ENCODE data around the gene GNPAT. TPM values are rescaled to one million over a fixed set of nuclear protein-coding genes. Genes with fewer than 3 reads are reported as not detected.
A peak's percentile ranks its signal among the peaks of the same experiment; 100 is the strongest.

The GNPAT gene
- total RNA-seq, 2 experiments from 2014 or later = 38.5 to 45.8 TPM

GRCh38 chr1:231241750-231242149 is 738 bp downstream of the GNPAT start:
- no peaks in the 10 kb centered on the region for H3K27me3 Mint-ChIP-seq
- H3K4me1 Mint-ChIP-seq = peaks cover 55% of the 10 kb centered on the region
- H3K4me3 Mint-ChIP-seq = peak overlapping the region; percentile 94
- H3K36me3 Mint-ChIP-seq = peaks cover 42% of the 10 kb centered on the region
- no peaks in the 10 kb centered on the region for H3K9me3 Mint-ChIP-seq (ENCODE audit: low read depth)
- H3K27ac Mint-ChIP-seq = peak overlapping the region; percentile 92
- peak; percentile 26 for ATAC-seq
- CTCF ChIA-PET = interaction anchor here (0.9 to 1.5 kb wide), 7 partner anchors 16 to 600 kb away, joined by 3 to 6 read pairs (median 3); partner anchors contain the start of gene EXOC8
- peak; percentile 47 for DNase-seq

DNA sequence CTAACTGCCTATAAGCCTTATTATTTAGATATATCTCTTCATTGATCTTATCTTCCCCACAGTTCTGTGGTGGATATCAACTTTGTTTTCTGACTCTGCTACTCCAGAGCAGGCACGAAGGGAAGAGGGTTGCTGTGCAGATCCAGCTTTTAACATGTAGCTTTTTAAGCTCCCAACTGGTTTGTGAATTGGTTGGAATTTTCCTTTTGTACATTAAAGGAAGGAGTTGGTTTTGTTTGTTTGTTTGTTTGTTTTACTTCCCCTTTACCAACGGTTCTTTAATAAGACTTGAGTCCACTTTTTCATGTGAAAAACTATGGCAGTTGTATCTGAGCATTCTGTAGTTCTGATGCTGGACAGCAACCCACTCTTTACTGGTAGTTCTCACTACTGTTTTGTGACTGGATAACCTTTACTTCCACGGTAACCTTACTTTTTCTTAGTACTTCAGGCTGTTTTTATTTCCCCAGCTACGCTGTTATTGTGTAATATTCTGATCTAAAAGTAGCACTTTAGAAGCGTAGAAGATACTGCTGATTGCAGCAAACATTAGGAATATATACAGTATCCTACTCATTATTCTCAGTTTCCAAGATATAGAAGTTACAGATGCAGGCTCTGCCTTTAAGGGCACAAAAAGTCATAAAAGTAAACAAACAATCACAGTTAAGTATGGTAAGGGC is 1.6 kb downstream of the GNPAT start:
- H3K9me3 Mint-ChIP-seq (ENCODE audit: low read depth) = no peaks in the 10 kb centered on the region
- CTCF ChIA-PET = interaction anchor here (0.9 to 1.5 kb wide), 6 partner anchors 15 to 601 kb away, joined by 3 to 6 read pairs (median 3); no protein-coding TSS in a partner anchor
- no peaks in the 10 kb centered on the region for H3K27me3 Mint-ChIP-seq
- peaks cover 49% of the 10 kb centered on the region for H3K4me1 Mint-ChIP-seq
- peaks cover 42% of the 10 kb centered on the region for H3K36me3 Mint-ChIP-seq
- ATAC-seq (no peak), DNase-seq (no peak)
- H3K27ac Mint-ChIP-seq = peak overlapping the region; percentile 92
- peak overlapping the region; percentile 94 for H3K4me3 Mint-ChIP-seq

DNA sequence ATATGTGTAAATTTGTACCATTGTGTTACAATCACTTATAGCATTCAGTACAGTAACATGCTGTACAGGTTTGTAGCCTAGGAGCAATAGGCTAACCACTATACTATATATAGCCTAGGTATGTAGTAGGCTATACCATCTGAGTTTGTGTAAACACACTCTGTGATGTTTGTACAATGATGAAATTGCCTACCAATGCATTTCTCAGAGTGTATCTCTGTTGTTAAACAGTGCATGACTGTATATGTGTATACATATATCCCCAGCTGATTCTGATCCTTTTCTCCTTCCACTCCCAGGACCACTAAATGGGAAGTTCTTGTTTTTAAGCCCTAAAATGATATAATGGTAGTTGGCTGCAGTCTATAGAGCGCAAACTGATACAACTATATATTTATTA is 7.8 kb downstream of the GNPAT start:
- H3K9me3 Mint-ChIP-seq (ENCODE audit: low read depth) = no peaks in the 10 kb centered on the region
- CTCF ChIA-PET = no interaction called here
- DNase-seq (no peak), ATAC-seq (no peak)
- peaks cover 11% of the 10 kb centered on the region for H3K4me1 Mint-ChIP-seq
- no peak overlapping the region for H3K4me3 Mint-ChIP-seq
- H3K36me3 Mint-ChIP-seq = peaks cover 53% of the 10 kb centered on the region
- H3K27me3 Mint-ChIP-seq = no peaks in the 10 kb centered on the region
- no peak overlapping the region for H3K27ac Mint-ChIP-seq

- Mint-ChIP-seq H3K36me3 (peaks cover 64% of the 10 kb centered on the region), H3K27me3 (no peaks in the 10 kb centered on the region), H3K4me3 (no peak overlapping the region), H3K4me1 (peaks cover 2% of the 10 kb centered on the region), H3K27ac (no peak overlapping the region), H3K9me3 (ENCODE audit: low read depth) (peaks cover 14% of the 10 kb centered on the region)
- DNase-seq = no peak
- no peak for ATAC-seq
- CTCF ChIA-PET = no interaction called here
These were observed 11.3 kb downstream of the GNPAT start for GRCh38 chr1:231252336-231252735.

GRCh38 chr1:231260351-231260750 is 19.3 kb downstream of the GNPAT start:
- H3K4me1 Mint-ChIP-seq = no peaks in the 10 kb centered on the region
- CTCF ChIA-PET = no interaction called here
- H3K4me3 Mint-ChIP-seq = no peak overlapping the region
- peaks cover 87% of the 10 kb centered on the region for H3K36me3 Mint-ChIP-seq
- ATAC-seq (no peak), DNase-seq (no peak)
- peaks cover 28% of the 10 kb centered on the region for H3K9me3 Mint-ChIP-seq (ENCODE audit: low read depth)
- H3K27me3 Mint-ChIP-seq = no peaks in the 10 kb centered on the region
- H3K27ac Mint-ChIP-seq = no peak overlapping the region

DNA sequence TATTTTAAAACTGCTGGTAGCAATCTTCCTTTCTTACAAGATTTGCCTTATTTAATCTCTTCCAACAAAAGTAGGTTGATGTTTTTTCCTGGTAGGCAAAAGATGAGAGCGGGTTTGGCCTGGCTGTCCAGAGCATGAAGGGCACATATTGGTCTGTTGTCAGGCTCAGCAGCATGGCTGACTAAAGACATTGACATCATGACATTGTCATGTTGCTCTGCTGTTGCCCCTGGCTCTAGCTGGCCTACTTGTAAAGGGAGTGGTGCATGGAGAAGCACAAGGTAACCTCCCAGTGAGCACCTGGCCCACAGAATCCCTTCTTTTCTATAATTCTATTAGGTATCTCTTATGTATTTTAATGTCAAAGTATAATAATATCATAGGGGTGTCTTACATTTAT is 23.6 kb downstream of the GNPAT start:
- H3K4me1 Mint-ChIP-seq = no peaks in the 10 kb centered on the region
- H3K27me3 Mint-ChIP-seq = no peaks in the 10 kb centered on the region
- DNase-seq (no peak), ATAC-seq (no peak)
- CTCF ChIA-PET = no interaction called here
- H3K4me3 Mint-ChIP-seq = no peak overlapping the region
- H3K27ac Mint-ChIP-seq = no peak overlapping the region
- H3K36me3 Mint-ChIP-seq = peaks cover 82% of the 10 kb centered on the region
- peaks cover 6% of the 10 kb centered on the region for H3K9me3 Mint-ChIP-seq (ENCODE audit: low read depth)

DNA sequence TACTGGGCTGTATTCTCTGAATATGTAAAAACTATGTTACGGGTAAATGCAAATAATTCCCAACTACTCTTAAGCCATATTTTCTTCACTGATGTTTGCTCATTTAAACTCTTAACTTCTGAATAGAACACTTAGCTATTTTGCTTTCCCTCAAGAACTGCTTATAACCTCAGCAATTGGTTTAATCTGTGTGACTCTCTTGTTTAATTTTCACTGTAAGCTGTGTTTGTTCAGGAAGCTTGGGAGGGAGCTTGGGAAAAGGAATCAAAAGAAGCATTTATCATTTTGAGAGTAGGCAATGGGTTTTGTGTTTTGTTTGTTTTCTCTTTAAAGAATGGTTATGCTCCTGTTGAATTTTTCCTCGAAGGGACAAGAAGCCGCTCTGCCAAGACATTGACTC is 24.4 kb downstream of the GNPAT start:
- no peak overlapping the region for H3K4me3 Mint-ChIP-seq
- peaks cover 2% of the 10 kb centered on the region for H3K9me3 Mint-ChIP-seq (ENCODE audit: low read depth)
- no peaks in the 10 kb centered on the region for H3K27me3 Mint-ChIP-seq
- H3K36me3 Mint-ChIP-seq = peaks cover 81% of the 10 kb centered on the region
- CTCF ChIA-PET = interaction anchor here (0.9 kb wide), 1 partner anchor 23 kb away, joined by 3 read pairs; no protein-coding TSS in a partner anchor
- no peaks in the 10 kb centered on the region for H3K4me1 Mint-ChIP-seq
- no peak for DNase-seq
- H3K27ac Mint-ChIP-seq = no peak overlapping the region
- ATAC-seq = no peak

DNA sequence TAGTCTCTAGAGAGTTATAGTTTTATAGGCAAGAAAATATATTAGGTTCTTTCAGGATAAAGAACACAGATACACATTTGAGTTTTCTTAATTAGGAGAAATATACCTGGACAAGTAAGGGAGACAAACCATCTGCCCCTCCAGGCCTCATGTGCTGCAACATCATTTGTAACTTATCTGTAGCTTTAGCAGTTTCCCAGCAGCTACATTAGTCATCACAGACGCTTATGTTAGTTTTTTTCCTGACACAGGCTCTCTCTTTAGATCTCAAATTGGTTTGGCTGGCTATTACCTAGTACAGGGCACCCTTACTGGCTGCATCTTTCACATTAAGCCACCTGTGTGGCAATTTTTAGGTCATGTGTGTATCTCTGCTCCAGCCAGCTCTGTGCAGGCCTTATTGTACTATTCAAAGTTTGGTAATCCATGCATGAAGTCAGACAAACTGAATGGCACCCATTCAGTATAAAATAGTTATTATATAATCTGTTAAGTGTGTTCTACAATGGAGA is 25.9 kb downstream of the GNPAT start:
- H3K27me3 Mint-ChIP-seq = no peaks in the 10 kb centered on the region
- H3K36me3 Mint-ChIP-seq = peaks cover 78% of the 10 kb centered on the region
- no peak for DNase-seq
- H3K4me3 Mint-ChIP-seq = no peak overlapping the region
- H3K27ac Mint-ChIP-seq = no peak overlapping the region
- no peak for ATAC-seq
- no peaks in the 10 kb centered on the region for H3K9me3 Mint-ChIP-seq (ENCODE audit: low read depth)
- CTCF ChIA-PET = no interaction called here
- H3K4me1 Mint-ChIP-seq = peaks cover 7% of the 10 kb centered on the region

- DNase-seq (no peak), ATAC-seq (peak; percentile 48)
- Mint-ChIP-seq H3K36me3 (peaks cover 74% of the 10 kb centered on the region), H3K27ac (peak overlapping the region; percentile 86), H3K9me3 (ENCODE audit: low read depth) (no peaks in the 10 kb centered on the region), H3K27me3 (no peaks in the 10 kb centered on the region), H3K4me1 (peaks cover 33% of the 10 kb centered on the region), H3K4me3 (no peak overlapping the region)
- CTCF ChIA-PET = no interaction called here
These were observed 31.2 kb downstream of the GNPAT start for GRCh38 chr1:231272173-231272572.

GRCh38 chr1:231272880-231273279 is 31.9 kb downstream of the GNPAT start:
- DNase-seq = no peak
- H3K36me3 Mint-ChIP-seq = peaks cover 68% of the 10 kb centered on the region
- peak; percentile 32 for ATAC-seq
- H3K27me3 Mint-ChIP-seq = no peaks in the 10 kb centered on the region
- no peak overlapping the region for H3K4me3 Mint-ChIP-seq
- H3K9me3 Mint-ChIP-seq (ENCODE audit: low read depth) = no peaks in the 10 kb centered on the region
- H3K27ac Mint-ChIP-seq = peak overlapping the region; percentile 86
- peaks cover 33% of the 10 kb centered on the region for H3K4me1 Mint-ChIP-seq
- CTCF ChIA-PET = no interaction called here

DNA sequence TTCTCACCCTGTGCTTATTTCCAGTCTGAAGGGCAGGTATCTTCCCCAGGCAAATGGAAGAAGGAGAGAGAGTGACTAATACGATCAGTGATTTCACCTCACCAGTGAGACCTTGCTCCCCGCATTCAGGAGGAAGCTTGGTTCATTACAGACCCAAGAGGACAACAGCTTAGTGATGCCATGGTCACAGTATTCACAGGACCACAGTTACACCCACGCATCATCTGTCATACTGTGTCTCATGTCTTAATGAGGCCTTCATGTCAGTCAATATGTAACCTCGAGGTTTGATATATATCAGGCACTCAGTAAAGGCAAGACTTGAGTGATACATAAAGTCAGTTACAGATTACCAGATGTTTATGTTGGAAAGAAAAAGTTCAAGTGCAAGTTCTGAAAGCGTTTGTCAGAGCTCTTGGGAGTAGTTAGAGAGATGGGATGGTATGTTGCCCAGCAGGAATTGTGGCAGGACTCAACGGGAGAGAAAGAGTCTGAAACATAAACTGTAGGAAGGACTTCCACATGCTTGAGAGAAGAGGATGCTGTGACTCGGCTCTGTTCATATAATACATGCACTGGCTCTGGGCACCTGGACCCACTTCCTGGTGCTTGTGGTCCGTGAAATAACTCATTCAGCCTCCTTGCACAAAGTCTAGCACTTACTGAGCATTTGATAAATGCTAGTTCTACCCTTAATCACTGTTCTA is 33.3 kb downstream of the GNPAT start:
- peak overlapping the region; percentile 29 for H3K27ac Mint-ChIP-seq
- H3K4me3 Mint-ChIP-seq = no peak overlapping the region
- no peaks in the 10 kb centered on the region for H3K27me3 Mint-ChIP-seq
- H3K36me3 Mint-ChIP-seq = peaks cover 61% of the 10 kb centered on the region
- peaks cover 33% of the 10 kb centered on the region for H3K4me1 Mint-ChIP-seq
- peak; percentile 59 for DNase-seq
- no peaks in the 10 kb centered on the region for H3K9me3 Mint-ChIP-seq (ENCODE audit: low read depth)
- ATAC-seq = peak; percentile 50
- CTCF ChIA-PET = no interaction called here

DNA sequence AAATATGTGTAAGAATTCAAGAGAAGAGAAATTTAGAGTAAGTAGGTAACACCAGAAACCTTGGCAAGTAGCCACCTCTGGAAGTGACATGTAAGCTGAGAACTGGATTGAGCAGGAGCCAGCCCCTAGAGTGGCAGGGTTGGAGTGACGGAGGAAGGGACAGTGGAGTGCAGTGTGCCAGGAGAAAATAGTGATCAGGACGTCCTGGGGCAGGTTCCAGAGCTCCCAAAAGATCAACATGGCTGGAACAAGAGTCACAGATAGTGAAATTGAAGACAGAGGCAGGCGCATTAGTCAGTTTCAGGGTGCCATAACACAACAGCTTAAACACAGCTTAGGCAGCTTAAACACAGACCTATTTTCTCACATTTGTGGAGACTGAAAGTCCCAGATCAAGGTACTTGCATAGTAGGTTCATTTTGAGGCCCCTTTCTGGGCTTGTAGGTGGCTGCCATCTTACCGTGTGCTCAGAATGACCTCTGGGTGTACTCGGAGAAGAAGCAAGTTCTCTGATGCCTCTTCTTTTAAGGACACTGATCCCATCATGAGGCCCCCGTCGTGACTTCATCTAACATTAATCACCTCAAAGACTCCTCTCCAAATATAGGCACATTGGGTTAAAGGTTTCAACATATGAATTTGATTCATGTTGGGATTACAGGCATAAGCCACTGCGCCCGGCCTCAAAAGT is 37.2 kb downstream of the GNPAT start:
- Mint-ChIP-seq H3K4me1 (peaks cover 15% of the 10 kb centered on the region), H3K9me3 (ENCODE audit: low read depth) (no peaks in the 10 kb centered on the region), H3K27ac (no peak overlapping the region), H3K27me3 (no peaks in the 10 kb centered on the region), H3K4me3 (no peak overlapping the region), H3K36me3 (peaks cover 32% of the 10 kb centered on the region)
- DNase-seq = no peak
- CTCF ChIA-PET = no interaction called here
- no peak for ATAC-seq

- Mint-ChIP-seq H3K9me3 (ENCODE audit: low read depth) (no peaks in the 10 kb centered on the region), H3K4me3 (no peak overlapping the region), H3K36me3 (peaks cover 27% of the 10 kb centered on the region), H3K4me1 (peaks cover 10% of the 10 kb centered on the region), H3K27me3 (no peaks in the 10 kb centered on the region), H3K27ac (no peak overlapping the region)
- CTCF ChIA-PET = no interaction called here
- ATAC-seq (no peak), DNase-seq (no peak)
These were observed 38.1 kb downstream of the GNPAT start for GRCh38 chr1:231279081-231279480.
